Rectal smooth muscle tissue (tissue), 1 donor: ENCODE data around the gene RRAD.

Experiments used
- H3K27ac ChIP-seq: one replicate; pipeline ENCODE4 v1.7.0; 2013; ENCODE audit warnings: low read depth, low read length, inconsistent platforms
- H3K27me3 ChIP-seq: one replicate; pipeline ENCODE4 v1.7.0; 2013; ENCODE audit warnings: low read length; ENCODE audit not compliant: control insufficient read depth, insufficient read depth
- H3K36me3 ChIP-seq: one replicate; pipeline ENCODE4 v1.7.0; 2013; ENCODE audit warnings: low read length; ENCODE audit not compliant: control insufficient read depth, insufficient read depth
- H3K4me1 ChIP-seq: one replicate; pipeline ENCODE4 v1.7.0; 2013; ENCODE audit warnings: low read length; ENCODE audit not compliant: control insufficient read depth, insufficient read depth
- H3K4me3 ChIP-seq: one replicate; pipeline ENCODE4 v1.7.0; 2013; ENCODE audit warnings: low read length
- H3K9ac ChIP-seq: one replicate; pipeline ENCODE4 v1.7.0; 2013; ENCODE audit warnings: low read length

Gene RRAD

GRCh38 chr16:66917741-66918140 lies 7.6 kb downstream of the RRAD start:
- no peak overlapping the region for H3K4me3 ChIP-seq
- no peak overlapping the region for H3K9ac ChIP-seq
- H3K27ac ChIP-seq, result no peak overlapping the region
- H3K4me1 ChIP-seq, result no peaks in the 10 kb centered on the region
- no peaks in the 10 kb centered on the region for H3K36me3 ChIP-seq
- H3K27me3 ChIP-seq, result no peaks in the 10 kb centered on the region

- no peak overlapping the region for H3K9ac ChIP-seq
- H3K27me3 ChIP-seq, result no peaks in the 10 kb centered on the region
- no peak overlapping the region for H3K4me3 ChIP-seq
These were observed 8.8 kb downstream of the RRAD start for GRCh38 chr16:66916518-66916917.

GRCh38 chr16:66915041-66915440 lies 10.3 kb downstream of the RRAD start:
- Histone ChIP-seq H3K36me3 (no peaks in the 10 kb centered on the region), H3K4me3 (no peak overlapping the region), H3K27ac (no peak overlapping the region), H3K27me3 (no peaks in the 10 kb centered on the region), H3K9ac (no peak overlapping the region), H3K4me1 (no peaks in the 10 kb centered on the region)

More at GRCh38 chr16:66916518-66916917, 8.8 kb downstream of the RRAD start:
- H3K4me1 ChIP-seq, result no peaks in the 10 kb centered on the region
- H3K36me3 ChIP-seq, result no peaks in the 10 kb centered on the region
- no peak overlapping the region for H3K27ac ChIP-seq

- H3K27me3 ChIP-seq, result no peaks in the 10 kb centered on the region
- H3K36me3 ChIP-seq, result no peaks in the 10 kb centered on the region
- H3K4me1 ChIP-seq, result no peaks in the 10 kb centered on the region
- H3K27ac ChIP-seq, result no peak overlapping the region
- no peak overlapping the region for H3K4me3 ChIP-seq
- no peak overlapping the region for H3K9ac ChIP-seq
These were observed 10.8 kb downstream of the RRAD start for GRCh38 chr16:66914541-66914940.

- Histone ChIP-seq H3K4me1 (no peaks in the 10 kb centered on the region), H3K27ac (no peak overlapping the region), H3K9ac (no peak overlapping the region), H3K27me3 (no peaks in the 10 kb centered on the region), H3K4me3 (no peak overlapping the region), H3K36me3 (no peaks in the 10 kb centered on the region)
These were observed 11.6 kb downstream of the RRAD start for GRCh38 chr16:66913711-66914110.

GRCh38 chr16:66913081-66913480 lies 12.3 kb downstream of the RRAD start:
- no peaks in the 10 kb centered on the region for H3K36me3 ChIP-seq
- no peak overlapping the region for H3K9ac ChIP-seq
- no peaks in the 10 kb centered on the region for H3K27me3 ChIP-seq
- no peak overlapping the region for H3K4me3 ChIP-seq
- no peak overlapping the region for H3K27ac ChIP-seq
- H3K4me1 ChIP-seq, result no peaks in the 10 kb centered on the region

GRCh38 chr16:66911801-66912200 lies 13.5 kb downstream of the RRAD start:
- Histone ChIP-seq H3K4me3 (no peak overlapping the region), H3K27ac (no peak overlapping the region), H3K36me3 (no peaks in the 10 kb centered on the region), H3K4me1 (no peaks in the 10 kb centered on the region), H3K9ac (no peak overlapping the region), H3K27me3 (no peaks in the 10 kb centered on the region)

- no peak overlapping the region for H3K27ac ChIP-seq
- no peaks in the 10 kb centered on the region for H3K36me3 ChIP-seq
- no peaks in the 10 kb centered on the region for H3K4me1 ChIP-seq
- no peaks in the 10 kb centered on the region for H3K27me3 ChIP-seq
- H3K4me3 ChIP-seq, result no peak overlapping the region
- H3K9ac ChIP-seq, result no peak overlapping the region
These were observed 14.2 kb downstream of the RRAD start for GRCh38 chr16:66911112-66911511.

- Histone ChIP-seq H3K4me3 (no peak overlapping the region), H3K9ac (no peak overlapping the region), H3K4me1 (peaks cover 5% of the 10 kb centered on the region), H3K27ac (no peak overlapping the region), H3K36me3 (no peaks in the 10 kb centered on the region), H3K27me3 (no peaks in the 10 kb centered on the region)
These were observed 15.0 kb downstream of the RRAD start for GRCh38 chr16:66910175-66910940.

GRCh38 chr16:66908762-66909559 lies 16.4 kb downstream of the RRAD start:
- Histone ChIP-seq H3K9ac (no peak overlapping the region), H3K4me1 (peaks cover 18% of the 10 kb centered on the region), H3K36me3 (no peaks in the 10 kb centered on the region), H3K27ac (no peak overlapping the region), H3K27me3 (no peaks in the 10 kb centered on the region), H3K4me3 (no peak overlapping the region)

GRCh38 chr16:66908116-66908515 lies 17.2 kb downstream of the RRAD start:
- Histone ChIP-seq H3K27me3 (no peaks in the 10 kb centered on the region), H3K9ac (no peak overlapping the region), H3K4me1 (peaks cover 25% of the 10 kb centered on the region), H3K27ac (no peak overlapping the region), H3K4me3 (no peak overlapping the region), H3K36me3 (no peaks in the 10 kb centered on the region)

- no peaks in the 10 kb centered on the region for H3K27me3 ChIP-seq
- H3K4me1 ChIP-seq, result peaks cover 30% of the 10 kb centered on the region
- no peak overlapping the region for H3K27ac ChIP-seq
- no peak overlapping the region for H3K9ac ChIP-seq
- no peaks in the 10 kb centered on the region for H3K36me3 ChIP-seq
- no peak overlapping the region for H3K4me3 ChIP-seq
These were observed 18.2 kb downstream of the RRAD start for GRCh38 chr16:66906916-66907836.
